Transverse colon (tissue), 3 donors: Measurements from ENCODE around the gene KMT5B.

Source experiments
- EP300 ChIP-seq: sonication (generic); formaldehyde crosslinking; IDR thresholded peaks from one replicate; pipeline ENCODE4 v1.6.1; 2017; ENCODE audit warnings: antibody characterized with exemption, low read depth
- POLR2AphosphoS5 ChIP-seq, 3 donors: sonication (generic); formaldehyde crosslinking; IDR thresholded peaks; one replicate each; pipeline ENCODE4 v1.6.1; 2016; ENCODE audit warnings: antibody characterized with exemption in 3 of 3

GRCh38 chr11:68148879-68149278 is 64.2 kb downstream of the KMT5B start:
- TF ChIP-seq POLR2AphosphoS5 (IDR thresholded peaks at IDR 0.05) (no peak), EP300 (no peak)
